C4-2B (cell line): ENCODE results near the gene ZFAND3.

Source experiments
- H3K27ac ChIP-seq: fragments of 450-650 bp; 2 replicates; pipeline ENCODE4 v1.5.1; 2017
- CTCF ChIP-seq: fragments of 450-650 bp; conservative IDR thresholded peaks from 2 replicates; pipeline ENCODE4 v1.5.1; 2017; ENCODE audit warnings: mild to moderate bottlenecking
- ZFX ChIP-seq: fragments of 450-650 bp; IDR thresholded peaks from 2 replicates; pipeline ENCODE4 v1.6.1; 2017

The ZFAND3 gene

GRCh38 chr6:37866590-37867507 lies 47.3 kb downstream of the ZFAND3 start:
- TF ChIP-seq ZFX: no peak
- no peak for TF ChIP-seq CTCF
- no peak overlapping the region for H3K27ac ChIP-seq

- TF ChIP-seq CTCF (no peak), ZFX (no peak)
- no peak overlapping the region for H3K27ac ChIP-seq
Measured at GRCh38 chr6:37867756-37868446, 48.4 kb downstream of the ZFAND3 start.

GRCh38 chr6:37868447-37868825 lies 48.9 kb downstream of the ZFAND3 start:
- no peak overlapping the region for H3K27ac ChIP-seq
- TF ChIP-seq CTCF (no peak), ZFX (no peak)

GRCh38 chr6:37871616-37872372 lies 52.3 kb downstream of the ZFAND3 start:
- H3K27ac ChIP-seq: no peak overlapping the region
- TF ChIP-seq CTCF (no peak), ZFX (no peak)

- TF ChIP-seq ZFX: no peak
- no peak for TF ChIP-seq CTCF
- H3K27ac ChIP-seq: no peak overlapping the region
Measured at GRCh38 chr6:37872373-37872745, 52.8 kb downstream of the ZFAND3 start.

- H3K27ac ChIP-seq: no peak overlapping the region
- TF ChIP-seq CTCF (no peak), ZFX (no peak)
Measured at GRCh38 chr6:37874726-37875125, 55.2 kb downstream of the ZFAND3 start.
